Astrocyte of the spinal cord (primary cell): ENCODE results near the gene ZNF892.

Experiments used
- DNase-seq: peaks from one replicate; pipeline ENCODE4 v3.0.0; 2011; ENCODE audit warnings: low read depth, low spot score
- H3K4me3 ChIP-seq: 2 replicates; pipeline ENCODE4 v1.5.1; 2011; ENCODE audit warnings: low read depth, mild to moderate bottlenecking, low read length, moderate library complexity
- in situ Hi-C: cut with HindIII; loops from 2 replicates; pipeline ENCODE4 v1.10.0; 2017; ENCODE audit warnings: low sequenced_read_pairs
- TF ChIP-seq, protein P1 (sequence below): IDR thresholded peaks from 2 replicates; pipeline ENCODE4 v1.5.1; 2012; ENCODE audit warnings: low read depth, mild to moderate bottlenecking, low read length, inconsistent platforms

Gene ZNF892

DNA sequence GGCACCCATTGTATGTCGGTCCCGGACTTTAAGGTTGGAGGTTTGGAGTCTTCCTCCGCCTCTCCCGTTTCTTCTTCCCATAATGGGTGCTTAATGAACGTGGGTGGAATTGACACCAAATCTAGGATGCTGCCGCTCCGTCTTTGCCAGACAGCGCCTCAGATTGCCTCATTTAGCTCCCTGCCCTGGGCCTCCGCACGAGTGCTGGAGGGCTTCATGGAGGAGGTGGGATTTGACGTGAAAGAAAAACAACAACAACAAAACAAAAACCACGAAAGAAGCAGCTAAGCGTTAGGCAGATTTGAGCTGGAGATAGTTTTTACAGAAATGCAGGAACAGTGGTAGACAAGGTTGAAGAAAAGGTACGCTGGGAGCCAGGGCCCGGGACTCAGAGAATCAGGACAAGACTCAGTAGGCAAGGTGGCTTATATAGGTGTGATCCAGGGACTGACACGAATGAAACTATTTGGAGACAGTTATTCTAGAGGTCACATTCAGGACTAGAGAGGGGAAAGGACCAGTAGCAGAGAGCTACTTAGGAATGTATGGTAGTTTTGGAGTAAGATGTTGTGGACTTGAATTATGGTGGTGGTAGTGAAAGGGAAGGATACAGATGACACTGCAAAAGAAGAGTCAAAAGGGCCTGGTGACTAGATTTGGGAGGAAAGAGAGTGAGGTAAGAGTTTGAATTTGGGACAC is 41.1 kb upstream of the ZNF892 start:
- no peak for DNase-seq
- TF ChIP-seq, protein P1, sequence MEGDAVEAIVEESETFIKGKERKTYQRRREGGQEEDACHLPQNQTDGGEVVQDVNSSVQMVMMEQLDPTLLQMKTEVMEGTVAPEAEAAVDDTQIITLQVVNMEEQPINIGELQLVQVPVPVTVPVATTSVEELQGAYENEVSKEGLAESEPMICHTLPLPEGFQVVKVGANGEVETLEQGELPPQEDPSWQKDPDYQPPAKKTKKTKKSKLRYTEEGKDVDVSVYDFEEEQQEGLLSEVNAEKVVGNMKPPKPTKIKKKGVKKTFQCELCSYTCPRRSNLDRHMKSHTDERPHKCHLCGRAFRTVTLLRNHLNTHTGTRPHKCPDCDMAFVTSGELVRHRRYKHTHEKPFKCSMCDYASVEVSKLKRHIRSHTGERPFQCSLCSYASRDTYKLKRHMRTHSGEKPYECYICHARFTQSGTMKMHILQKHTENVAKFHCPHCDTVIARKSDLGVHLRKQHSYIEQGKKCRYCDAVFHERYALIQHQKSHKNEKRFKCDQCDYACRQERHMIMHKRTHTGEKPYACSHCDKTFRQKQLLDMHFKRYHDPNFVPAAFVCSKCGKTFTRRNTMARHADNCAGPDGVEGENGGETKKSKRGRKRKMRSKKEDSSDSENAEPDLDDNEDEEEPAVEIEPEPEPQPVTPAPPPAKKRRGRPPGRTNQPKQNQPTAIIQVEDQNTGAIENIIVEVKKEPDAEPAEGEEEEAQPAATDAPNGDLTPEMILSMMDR: no peak
- in situ Hi-C loops: no loop called here

DNA sequence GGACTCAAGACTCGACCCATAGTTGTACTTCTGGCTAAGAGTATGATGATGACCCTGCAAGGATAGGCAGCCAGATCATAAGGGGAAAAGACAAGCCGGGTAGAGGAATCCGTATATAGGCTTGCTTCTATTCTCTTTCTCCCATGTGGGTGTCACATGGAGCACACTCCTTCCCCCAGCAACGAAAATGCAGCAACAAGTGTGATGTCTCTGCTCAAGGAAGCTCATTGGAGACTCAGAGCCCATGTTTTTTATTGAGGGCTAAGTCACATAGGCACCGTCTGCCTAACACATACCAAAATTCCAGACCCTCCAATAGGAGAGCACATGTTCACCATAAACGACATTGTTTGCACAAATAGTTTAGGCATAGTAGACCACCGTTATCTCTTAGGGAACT is 35.4 kb upstream of the ZNF892 start:
- no peak for DNase-seq
- TF ChIP-seq, protein P1: no peak
- H3K4me3 ChIP-seq: no peak overlapping the region
- in situ Hi-C loops: no loop called here

More for the DNA sequence above, 41.1 kb upstream of the ZNF892 start:
- peak overlapping the region; percentile 89 for H3K4me3 ChIP-seq

DNA sequence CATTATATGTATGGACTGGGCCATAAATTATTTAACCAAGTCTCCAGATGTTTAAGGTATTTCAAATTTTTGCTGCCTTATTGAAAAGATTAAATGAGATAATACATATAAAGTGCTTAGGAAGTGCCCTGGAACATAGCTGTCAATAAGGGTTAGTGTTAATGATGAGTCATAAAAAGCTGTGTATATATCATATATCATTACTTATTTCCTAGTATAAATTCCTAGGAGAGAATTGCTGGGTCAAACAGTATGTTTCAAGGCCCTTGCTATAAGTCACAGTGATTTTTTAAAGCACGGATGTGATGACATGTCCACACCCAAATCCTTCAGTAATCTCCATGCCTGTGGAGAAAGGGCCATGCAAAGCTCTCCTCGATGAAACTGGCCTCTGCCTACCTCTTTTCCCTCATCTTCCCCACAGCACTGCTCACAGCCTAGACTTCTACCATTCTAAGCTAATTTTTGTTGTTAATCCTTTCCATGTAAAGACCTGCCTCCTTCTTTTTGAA is 33.2 kb upstream of the ZNF892 start:
- TF ChIP-seq, protein P1: no peak

DNA sequence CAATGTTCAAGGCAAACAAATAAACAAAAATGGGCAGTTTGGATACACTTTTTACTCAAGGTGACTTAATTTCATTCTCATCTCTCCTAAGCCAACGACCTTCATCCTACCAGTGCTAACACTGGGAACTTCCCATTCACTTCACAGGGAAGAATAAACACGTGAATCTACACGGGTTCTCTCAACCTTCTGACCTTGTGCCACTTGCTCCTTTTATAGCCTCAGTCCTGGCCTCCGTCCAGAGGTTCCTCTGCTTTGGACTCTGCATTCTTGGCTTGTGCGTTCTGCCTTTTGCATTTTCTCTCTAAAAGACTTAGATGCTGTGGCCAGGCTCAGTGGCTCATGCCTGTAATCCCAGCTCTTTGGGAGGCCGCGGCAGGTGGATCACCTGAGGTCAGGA is 27.9 kb upstream of the ZNF892 start:
- no peak for DNase-seq
- TF ChIP-seq, protein P1: no peak
- H3K4me3 ChIP-seq: no peak overlapping the region
- in situ Hi-C loops: no loop called here

More for the DNA sequence above, 33.2 kb upstream of the ZNF892 start:
- in situ Hi-C loops: no loop called here
- no peak for DNase-seq
- H3K4me3 ChIP-seq: no peak overlapping the region

DNA sequence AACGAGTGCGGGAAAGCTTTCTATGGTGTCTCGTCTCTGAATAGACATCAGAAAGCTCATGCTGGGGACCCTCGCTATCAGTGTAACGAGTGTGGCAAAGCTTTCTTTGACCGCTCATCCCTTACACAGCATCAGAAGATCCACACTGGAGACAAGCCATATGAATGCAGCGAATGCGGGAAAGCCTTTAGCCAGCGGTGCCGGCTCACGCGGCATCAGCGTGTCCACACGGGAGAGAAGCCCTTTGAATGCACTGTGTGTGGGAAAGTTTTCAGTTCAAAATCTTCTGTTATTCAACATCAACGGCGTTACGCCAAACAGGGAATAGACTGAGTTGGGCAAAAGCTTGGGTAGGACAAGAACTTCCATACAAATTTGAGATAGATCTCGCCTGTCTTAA is 25.5 kb upstream of the ZNF892 start:
- no peak overlapping the region for H3K4me3 ChIP-seq
- TF ChIP-seq, protein P1: no peak
- no peak for DNase-seq
- in situ Hi-C loops: no loop called here

DNA sequence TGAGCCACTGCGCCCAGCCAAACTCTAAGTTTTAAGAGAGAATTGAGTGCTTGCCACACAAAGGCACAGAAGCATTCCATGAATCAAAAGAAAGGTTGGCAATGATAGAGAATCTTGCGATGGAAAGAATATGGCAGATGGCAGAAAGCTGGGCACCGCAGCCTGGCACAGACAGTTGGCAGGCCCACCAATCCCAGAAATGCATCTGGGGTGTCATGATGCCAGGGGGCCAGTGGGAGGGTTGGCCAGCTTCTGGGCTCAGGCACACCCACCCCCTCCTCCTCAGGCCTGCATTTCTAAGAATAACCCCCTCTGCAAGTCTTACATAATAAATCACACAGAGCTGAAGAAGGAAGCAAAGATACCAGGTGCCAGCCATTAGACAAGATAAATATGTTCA is 22.1 kb upstream of the ZNF892 start:
- in situ Hi-C loops: no loop called here
- TF ChIP-seq, protein P1: no peak
- no peak overlapping the region for H3K4me3 ChIP-seq
- DNase-seq: no peak
